NCI-H2171 treated with DMSO at 0.1 percent for 48 hours (cell line): Measurements from ENCODE around the gene EIF2S3.
"Not testable (repeated sequence)": the region's sequence is repeated elsewhere in the genome, so short reads cannot be mapped to it uniquely, and the experiment has no call there.

Source experiments
- DNase-seq: peaks from one replicate; lab custom pipeline; 2025; lab: John Stamatoyannopoulos, UW

EIF2S3 gene

GRCh38 chrX:24050522-24051318, 4.0 kb upstream of the EIF2S3 start:
- not testable (repeated sequence) for DNase-seq

- no peak for DNase-seq
Observed at GRCh38 chrX:24055043-24055356, 244 bp downstream of the EIF2S3 start.

GRCh38 chrX:24063488-24063887, 8.7 kb downstream of the EIF2S3 start:
- no peak for DNase-seq

GRCh38 chrX:24069877-24070276, 15.1 kb downstream of the EIF2S3 start:
- no peak for DNase-seq

- no peak for DNase-seq
Observed at GRCh38 chrX:24079411-24079810, 24.7 kb downstream of the EIF2S3 start.

- DNase-seq, result not testable (repeated sequence)
Observed at GRCh38 chrX:24080245-24080644, 25.5 kb downstream of the EIF2S3 start.

GRCh38 chrX:24080704-24081103, 25.9 kb downstream of the EIF2S3 start:
- DNase-seq, result no peak

- DNase-seq, result peak; percentile 59
Observed at GRCh38 chrX:24081661-24082154, 27.0 kb downstream of the EIF2S3 start.

- no peak for DNase-seq
Observed at GRCh38 chrX:24082447-24082846, 27.7 kb downstream of the EIF2S3 start.

GRCh38 chrX:24085101-24085500, 30.3 kb downstream of the EIF2S3 start:
- DNase-seq, result no peak

GRCh38 chrX:24090300-24091200, 35.8 kb downstream of the EIF2S3 start:
- DNase-seq, result no peak

- DNase-seq, result no peak
Observed at GRCh38 chrX:24093746-24094145, 39.0 kb downstream of the EIF2S3 start.

- no peak for DNase-seq
Observed at GRCh38 chrX:24097741-24098260, 43.0 kb downstream of the EIF2S3 start.

GRCh38 chrX:24098932-24099331, 44.2 kb downstream of the EIF2S3 start:
- DNase-seq, result no peak

GRCh38 chrX:24099394-24099793, 44.6 kb downstream of the EIF2S3 start:
- peak; percentile 0 for DNase-seq

- DNase-seq, result no peak
Observed at GRCh38 chrX:24100713-24101112, 46.0 kb downstream of the EIF2S3 start.

- peak; percentile 1 for DNase-seq
Observed at GRCh38 chrX:24110069-24110468, 55.3 kb downstream of the EIF2S3 start.

- DNase-seq, result no peak
Observed at GRCh38 chrX:24113181-24113580, 58.4 kb downstream of the EIF2S3 start.

- peak; percentile 64 for DNase-seq
Observed at GRCh38 chrX:24117258-24117657, 62.5 kb downstream of the EIF2S3 start.

GRCh38 chrX:24124244-24124799, 69.6 kb downstream of the EIF2S3 start:
- no peak for DNase-seq

- DNase-seq, result no peak
Observed at GRCh38 chrX:24125028-24125612, 70.4 kb downstream of the EIF2S3 start.
